Measurements from ENCODE around the gene ATP6V1C2.

ATP6V1C2 gene

DNA sequence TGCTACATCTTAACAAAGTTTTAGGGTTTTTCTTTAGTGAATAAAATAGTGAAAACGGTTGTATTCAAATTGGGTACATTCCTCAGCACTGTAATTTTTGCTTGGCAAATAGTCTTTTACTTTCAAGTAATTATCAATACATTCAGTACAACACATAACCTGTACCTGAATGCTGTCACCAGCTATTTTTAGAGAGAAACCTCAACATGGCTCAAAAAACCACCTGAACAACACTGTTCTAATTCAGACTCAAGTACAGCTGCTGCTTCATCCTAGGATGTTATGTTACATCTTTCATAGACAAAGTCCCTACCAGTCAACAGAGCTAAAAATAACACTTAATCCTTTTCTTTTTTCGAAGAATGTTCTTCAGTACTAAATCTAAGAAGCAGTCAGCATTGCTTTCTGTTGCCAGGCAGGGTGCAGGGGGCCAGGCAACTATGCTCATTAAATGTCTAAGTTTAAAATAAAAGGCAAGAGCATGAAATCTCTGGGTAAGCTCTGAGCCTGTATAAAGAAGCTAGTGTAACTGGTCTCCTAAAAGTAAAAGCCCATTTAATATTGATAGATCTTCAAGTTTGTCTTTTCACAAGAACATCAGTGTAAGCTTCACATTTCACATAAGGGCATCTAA is 70.7 kb downstream of the ATP6V1C2 start:
- H3K9me3 ChIP-seq = no peaks in the 10 kb centered on the region
- no peak overlapping the region for H3K4me3 ChIP-seq (ENCODE audit: low read depth, low read length)
- no peak for DNase-seq
- no peaks in the 10 kb centered on the region for H3K4me1 ChIP-seq
- peaks cover 91% of the 10 kb centered on the region for H3K36me3 ChIP-seq
- no peaks in the 10 kb centered on the region for H3K27me3 ChIP-seq
- TF ChIP-seq, protein P1, sequence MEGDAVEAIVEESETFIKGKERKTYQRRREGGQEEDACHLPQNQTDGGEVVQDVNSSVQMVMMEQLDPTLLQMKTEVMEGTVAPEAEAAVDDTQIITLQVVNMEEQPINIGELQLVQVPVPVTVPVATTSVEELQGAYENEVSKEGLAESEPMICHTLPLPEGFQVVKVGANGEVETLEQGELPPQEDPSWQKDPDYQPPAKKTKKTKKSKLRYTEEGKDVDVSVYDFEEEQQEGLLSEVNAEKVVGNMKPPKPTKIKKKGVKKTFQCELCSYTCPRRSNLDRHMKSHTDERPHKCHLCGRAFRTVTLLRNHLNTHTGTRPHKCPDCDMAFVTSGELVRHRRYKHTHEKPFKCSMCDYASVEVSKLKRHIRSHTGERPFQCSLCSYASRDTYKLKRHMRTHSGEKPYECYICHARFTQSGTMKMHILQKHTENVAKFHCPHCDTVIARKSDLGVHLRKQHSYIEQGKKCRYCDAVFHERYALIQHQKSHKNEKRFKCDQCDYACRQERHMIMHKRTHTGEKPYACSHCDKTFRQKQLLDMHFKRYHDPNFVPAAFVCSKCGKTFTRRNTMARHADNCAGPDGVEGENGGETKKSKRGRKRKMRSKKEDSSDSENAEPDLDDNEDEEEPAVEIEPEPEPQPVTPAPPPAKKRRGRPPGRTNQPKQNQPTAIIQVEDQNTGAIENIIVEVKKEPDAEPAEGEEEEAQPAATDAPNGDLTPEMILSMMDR (IDR thresholded peaks at IDR 0.05; ENCODE audit: low read depth, low read length) = no peak

DNA sequence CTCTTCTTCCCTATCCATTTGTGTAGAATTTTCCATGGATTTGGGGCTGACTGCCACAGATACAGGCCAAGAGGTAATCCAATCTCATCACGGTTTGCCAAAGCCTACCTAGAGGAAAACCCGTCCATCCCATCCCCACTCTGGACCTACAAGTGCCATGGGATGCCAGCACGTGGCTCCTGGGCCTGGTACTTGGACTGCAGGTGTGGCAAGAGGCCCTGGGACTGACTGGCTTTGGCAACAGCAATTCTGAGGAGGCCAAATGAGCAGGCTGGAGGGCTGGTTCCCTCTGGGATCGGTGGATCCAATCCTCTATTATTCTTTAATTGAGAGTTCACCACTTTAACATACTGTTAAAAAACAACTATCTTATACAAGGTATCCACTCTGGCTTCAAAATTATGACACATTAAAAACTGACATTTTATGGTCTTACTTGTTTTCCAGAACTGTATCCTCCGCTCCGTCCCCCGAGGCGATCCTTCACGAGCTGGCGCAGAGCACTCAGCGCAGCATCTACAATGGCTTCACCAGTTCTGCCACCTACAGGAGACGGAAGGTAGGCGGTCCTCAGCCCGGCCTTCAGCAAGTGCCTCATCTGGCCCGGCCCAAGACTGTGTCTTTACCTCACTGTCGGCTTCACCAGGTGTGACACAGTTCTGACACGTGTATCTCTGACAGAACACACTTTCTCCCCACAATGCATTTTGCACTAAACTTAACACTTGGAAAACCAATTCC is 71.4 kb downstream of the ATP6V1C2 start:
- peaks cover 91% of the 10 kb centered on the region for H3K36me3 ChIP-seq
- TF ChIP-seq, protein P1 (IDR thresholded peaks at IDR 0.05; ENCODE audit: low read depth, low read length) = peak; percentile 37

DNA sequence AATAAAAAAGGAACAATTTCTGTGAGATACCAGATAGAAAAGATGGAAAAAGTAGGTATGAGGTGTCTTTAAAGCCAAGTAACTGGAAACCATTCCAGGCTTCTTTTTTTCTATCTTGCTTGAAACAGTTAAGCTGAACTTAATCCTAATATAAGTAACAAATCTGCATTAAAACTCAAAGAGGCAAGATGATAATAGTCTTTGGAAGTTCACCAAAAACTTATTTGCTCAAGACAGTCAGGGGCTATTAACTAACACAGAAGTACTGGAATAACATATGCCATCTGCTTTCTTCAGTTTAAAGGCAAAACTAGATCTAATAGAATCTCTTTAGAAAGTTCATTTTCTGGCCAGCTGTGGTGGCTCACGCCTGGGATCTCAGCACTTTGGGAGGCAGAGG is 72.4 kb downstream of the ATP6V1C2 start:
- TF ChIP-seq, protein P1 (IDR thresholded peaks at IDR 0.05; ENCODE audit: low read depth, low read length) = no peak
- no peaks in the 10 kb centered on the region for H3K4me1 ChIP-seq
- no peaks in the 10 kb centered on the region for H3K27me3 ChIP-seq
- no peak for DNase-seq
- H3K4me3 ChIP-seq (ENCODE audit: low read depth, low read length) = no peak overlapping the region
- no peaks in the 10 kb centered on the region for H3K9me3 ChIP-seq
- H3K36me3 ChIP-seq = peaks cover 86% of the 10 kb centered on the region

More for the DNA sequence above, 71.4 kb downstream of the ATP6V1C2 start:
- peak; percentile 40 for DNase-seq
- H3K4me1 ChIP-seq = no peaks in the 10 kb centered on the region
- no peak overlapping the region for H3K4me3 ChIP-seq (ENCODE audit: low read depth, low read length)
- H3K27me3 ChIP-seq = no peaks in the 10 kb centered on the region
- no peaks in the 10 kb centered on the region for H3K9me3 ChIP-seq

DNA sequence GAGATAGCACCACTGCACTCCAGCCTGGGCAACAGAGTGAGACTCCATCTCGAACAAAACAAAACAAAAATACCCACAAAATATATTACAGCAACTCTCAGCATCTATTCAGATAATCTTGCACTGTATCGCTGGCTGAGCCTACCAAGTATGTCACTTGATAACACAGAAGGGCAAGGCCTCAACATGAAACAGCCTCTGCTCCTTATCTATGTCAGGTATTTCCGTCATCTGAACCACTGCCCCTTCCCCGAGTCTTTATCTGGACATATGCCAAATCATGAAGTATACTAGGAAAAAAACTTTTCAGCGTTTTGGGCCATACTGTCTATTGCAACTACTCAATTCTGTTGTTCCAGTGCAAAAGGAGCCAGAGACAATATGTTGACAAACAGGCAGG is 73.4 kb downstream of the ATP6V1C2 start:
- Histone ChIP-seq H3K4me1 (no peaks in the 10 kb centered on the region), H3K27me3 (no peaks in the 10 kb centered on the region), H3K36me3 (peaks cover 82% of the 10 kb centered on the region), H3K4me3 (ENCODE audit: low read depth, low read length) (no peak overlapping the region), H3K9me3 (no peaks in the 10 kb centered on the region)
- DNase-seq = no peak
- TF ChIP-seq, protein P1 (IDR thresholded peaks at IDR 0.05; ENCODE audit: low read depth, low read length) = no peak

DNA sequence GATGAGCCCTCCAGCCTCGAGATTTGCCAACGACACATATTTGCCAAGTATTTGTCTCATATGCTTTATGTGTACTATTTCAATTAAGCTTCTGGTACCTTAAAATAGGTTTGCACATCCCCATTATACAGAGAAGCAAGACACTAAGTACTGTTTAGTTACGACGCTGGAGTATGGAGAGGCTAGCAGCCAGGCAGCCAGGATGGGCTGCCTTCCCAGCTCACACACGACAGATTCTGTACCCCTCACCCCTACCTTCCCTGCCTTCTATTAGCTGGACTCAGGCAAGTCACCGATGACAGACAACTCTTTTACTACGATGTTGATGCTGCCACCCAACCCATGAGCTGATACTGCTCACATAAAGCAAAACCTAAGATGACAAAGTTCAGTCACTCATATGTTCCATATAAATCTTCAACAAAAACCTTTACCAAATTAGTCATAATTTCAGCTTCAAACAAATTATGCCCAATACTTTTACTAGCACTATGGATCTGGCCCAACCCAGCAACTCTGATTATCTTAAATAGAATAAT is 74.1 kb downstream of the ATP6V1C2 start:
- no peak for DNase-seq
- Histone ChIP-seq H3K9me3 (no peaks in the 10 kb centered on the region), H3K27me3 (no peaks in the 10 kb centered on the region), H3K4me3 (ENCODE audit: low read depth, low read length) (no peak overlapping the region), H3K4me1 (no peaks in the 10 kb centered on the region), H3K36me3 (peaks cover 79% of the 10 kb centered on the region)
- TF ChIP-seq, protein P1 (IDR thresholded peaks at IDR 0.05; ENCODE audit: low read depth, low read length) = no peak

DNA sequence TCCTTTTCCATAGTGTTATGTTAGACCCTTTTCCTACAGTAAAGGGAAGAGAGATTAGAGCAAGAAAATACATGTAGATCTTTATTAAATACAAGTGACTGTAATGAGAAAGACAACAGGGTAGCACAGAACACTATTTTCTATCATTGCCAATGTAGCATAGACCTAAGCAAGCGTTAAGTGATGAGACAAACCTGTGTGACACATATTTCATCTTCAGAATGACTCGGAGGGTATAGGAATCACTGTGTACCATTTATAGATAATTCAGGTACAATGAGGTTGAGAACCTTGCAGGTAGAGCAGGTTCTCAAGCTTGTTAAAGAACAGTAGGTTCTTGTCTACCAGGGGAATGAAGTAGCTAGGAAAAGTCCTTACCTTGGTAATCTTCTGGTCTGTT is 75.3 kb downstream of the ATP6V1C2 start:
- no peak overlapping the region for H3K4me3 ChIP-seq (ENCODE audit: low read depth, low read length)
- no peaks in the 10 kb centered on the region for H3K9me3 ChIP-seq
- H3K27me3 ChIP-seq = no peaks in the 10 kb centered on the region
- no peak for DNase-seq
- H3K4me1 ChIP-seq = no peaks in the 10 kb centered on the region
- TF ChIP-seq, protein P1 (IDR thresholded peaks at IDR 0.05; ENCODE audit: low read depth, low read length) = no peak
- H3K36me3 ChIP-seq = peaks cover 80% of the 10 kb centered on the region
